Suprapubic skin (tissue), 3 donors: ENCODE measurements around the gene RNF40.

Experiments
- CTCF ChIP-seq, 2 donors: fragments of 200-600 bp in 1 of 2; fragments of 450-650 bp in 1 of 2; sonication (generic) in 1 of 2; IDR thresholded peaks; one replicate each; pipeline ENCODE4 v1.5.1; 2016 to 2019; ENCODE audit warnings: antibody characterized with exemption in 2 of 2, mild to moderate bottlenecking in 1 of 2, moderate library complexity in 1 of 2
- POLR2A ChIP-seq, 2 donors: fragments of 450-650 bp; IDR thresholded peaks; one replicate each; pipeline ENCODE4 v1.6.1; 2017; ENCODE audit warnings: antibody characterized with exemption in 2 of 2, mild to moderate bottlenecking in 2 of 2, moderate library complexity in 2 of 2

- TF ChIP-seq CTCF (IDR thresholded peaks at IDR 0.05) (no peak), POLR2A (IDR thresholded peaks at IDR 0.05) (no peak)
Measured at GRCh38 chr16:30768583-30769181, 6.6 kb downstream of the RNF40 start.
